ENCODE results near the gene SBNO2.
"Not testable (repeated sequence)": the region's sequence is repeated elsewhere in the genome, so short reads cannot be mapped to it uniquely, and the experiment has no call there.

The SBNO2 gene

DNA sequence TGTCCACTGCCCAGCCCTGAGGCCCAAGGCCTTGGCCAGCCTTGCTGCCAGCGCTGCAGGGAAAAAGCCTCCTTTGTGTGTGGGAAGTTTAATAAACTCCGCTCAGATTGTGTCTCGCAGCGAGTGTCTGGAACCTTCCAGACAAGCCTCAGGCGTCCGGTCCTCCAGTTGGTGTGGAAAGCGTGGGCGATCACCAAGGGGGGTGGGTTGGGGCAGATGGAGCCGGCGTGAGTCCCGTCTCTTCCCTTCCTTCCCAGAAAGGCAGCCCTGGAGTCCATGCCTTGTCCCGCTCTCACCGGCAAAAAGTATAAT is 36.1 kb upstream of the SBNO2 start:
- DNase-seq (ENCODE audit: low read depth, low spot score), result no peak

GRCh38 chr19:1208830-1209229 is 34.8 kb upstream of the SBNO2 start:
- not testable (repeated sequence) for DNase-seq (ENCODE audit: low read depth, low spot score)

- no peak for DNase-seq (ENCODE audit: low read depth, low spot score)
Observed at GRCh38 chr19:1206864-1207450, 32.9 kb upstream of the SBNO2 start.

- no peak for DNase-seq (ENCODE audit: low read depth, low spot score)
Observed at GRCh38 chr19:1206150-1206863, 32.2 kb upstream of the SBNO2 start.

- peak; percentile 69 for DNase-seq (ENCODE audit: low read depth, low spot score)
Observed at GRCh38 chr19:1205114-1206099, 31.3 kb upstream of the SBNO2 start, which contains the start of gene STK11. TSS of gene STK11 (plus strand) at chr19:1205778. CDS start at chr19:1206914, 1,136 bp downstream.

DNA sequence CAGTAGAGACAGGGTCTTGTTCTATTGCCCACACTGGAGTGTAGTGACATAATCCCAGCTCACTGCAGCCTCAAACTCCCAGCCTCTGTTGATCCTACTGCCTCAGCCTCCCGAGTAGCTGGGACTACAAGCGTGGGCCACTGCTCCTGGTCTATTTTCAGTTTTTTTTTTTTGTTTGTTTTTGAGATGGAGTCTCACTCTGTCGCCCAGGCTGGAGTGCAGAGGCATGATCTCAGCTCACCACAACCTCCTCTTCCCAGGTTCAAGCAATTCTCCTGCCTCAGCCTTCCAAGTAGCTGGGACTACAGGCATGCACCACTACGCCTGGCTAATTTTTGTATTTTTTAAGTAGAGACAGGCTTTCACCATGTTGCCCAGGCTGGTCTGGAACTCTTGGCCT is 26.5 kb upstream of the SBNO2 start:
- DNase-seq (ENCODE audit: low read depth, low spot score), result not testable (repeated sequence)

- DNase-seq (ENCODE audit: low read depth, low spot score), result no peak
Observed at GRCh38 chr19:1199531-1199930, 25.5 kb upstream of the SBNO2 start.

GRCh38 chr19:1189419-1189818 is 15.4 kb upstream of the SBNO2 start:
- DNase-seq (ENCODE audit: low read depth, low spot score), result no peak

GRCh38 chr19:1183543-1184172 is 9.6 kb upstream of the SBNO2 start:
- DNase-seq (ENCODE audit: low read depth, low spot score), result no peak

- no peak for DNase-seq (ENCODE audit: low read depth, low spot score)
Observed at GRCh38 chr19:1182727-1183126, 8.7 kb upstream of the SBNO2 start.

DNA sequence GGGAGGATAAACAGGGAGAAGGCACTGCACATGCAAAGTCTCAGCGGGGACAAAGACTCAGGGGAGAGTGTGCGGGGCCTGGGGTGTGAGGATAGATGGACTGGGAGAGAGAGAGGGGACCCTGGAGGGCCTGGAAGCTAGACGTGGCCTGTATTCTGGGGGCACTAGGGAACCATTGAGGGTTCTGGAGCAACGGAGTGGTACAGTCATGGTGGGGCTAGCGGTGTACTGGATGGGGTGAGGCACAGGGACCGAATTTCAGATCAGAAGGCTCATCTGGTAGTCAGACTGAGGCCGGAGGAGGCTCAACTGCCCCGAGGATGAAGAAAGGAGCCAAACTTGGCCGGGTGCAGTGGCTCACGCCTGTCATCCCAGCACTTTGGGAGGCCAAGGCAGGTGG is 8.0 kb upstream of the SBNO2 start:
- DNase-seq (ENCODE audit: low read depth, low spot score), result no peak

DNA sequence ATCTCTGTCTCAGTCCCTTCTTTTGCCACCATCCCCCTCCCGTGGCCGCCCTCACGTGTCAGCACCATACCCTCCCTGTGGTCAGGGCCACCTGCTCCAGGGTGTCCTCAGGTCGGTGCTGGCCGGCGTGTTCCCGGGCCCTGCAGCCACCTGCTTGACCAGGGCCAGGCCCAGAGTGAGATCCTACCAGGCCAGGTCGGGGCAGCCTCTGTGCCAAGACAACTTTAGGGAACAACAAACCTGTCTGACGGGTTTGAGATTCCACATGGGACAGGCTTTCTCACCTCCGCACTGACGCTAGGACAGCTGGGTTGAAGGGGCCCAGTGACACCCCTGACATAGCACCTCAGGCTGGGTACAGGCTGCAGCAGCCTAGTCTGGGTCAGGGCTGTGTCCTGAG is 7.5 kb upstream of the SBNO2 start:
- DNase-seq (ENCODE audit: low read depth, low spot score), result no peak

- DNase-seq (ENCODE audit: low read depth, low spot score), result no peak
Observed at GRCh38 chr19:1177322-1178114, 3.5 kb upstream of the SBNO2 start.

- no peak for DNase-seq (ENCODE audit: low read depth, low spot score)
Observed at GRCh38 chr19:1173159-1173844, 766 bp downstream of the SBNO2 start.

DNA sequence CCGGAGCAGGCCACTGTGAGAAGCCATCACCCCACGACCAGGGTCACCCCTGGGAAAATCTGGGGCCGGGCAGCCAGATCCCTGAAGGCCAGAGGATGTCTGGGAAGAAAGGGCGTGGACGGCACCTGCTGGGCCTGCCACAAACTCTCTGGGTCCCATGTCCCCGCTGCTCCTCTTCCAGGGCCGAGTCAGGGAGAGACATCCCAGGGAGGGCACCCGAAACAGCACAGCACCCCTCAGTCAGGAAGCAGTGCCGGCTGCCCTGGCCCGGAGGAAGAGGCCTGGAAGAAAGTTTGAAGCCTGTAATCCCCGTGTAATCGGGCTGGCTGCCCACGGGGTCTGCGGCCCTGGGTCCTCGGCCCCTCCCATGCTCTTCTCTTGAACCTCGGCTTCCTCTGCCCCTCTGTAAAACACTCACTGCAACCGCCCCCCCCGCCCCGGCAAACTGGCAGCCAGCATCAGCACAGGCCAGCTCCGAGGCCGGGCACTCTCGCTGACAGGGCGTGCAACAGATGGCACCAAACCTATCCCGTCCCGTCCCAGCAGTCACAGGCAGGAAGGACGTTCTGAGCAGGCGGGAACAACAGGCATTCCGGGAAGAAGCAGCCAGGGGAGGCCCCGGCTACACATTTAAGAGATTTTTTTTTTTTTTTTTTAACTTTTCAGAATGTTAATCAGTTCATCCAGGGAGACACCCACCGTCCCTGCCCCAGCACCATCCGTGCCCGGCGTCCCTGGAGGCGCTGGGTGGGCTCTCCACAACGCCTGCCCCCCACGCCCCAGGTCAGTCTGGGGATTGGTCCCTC is 1.5 kb downstream of the SBNO2 start:
- DNase-seq (ENCODE audit: low read depth, low spot score), result no peak

DNA sequence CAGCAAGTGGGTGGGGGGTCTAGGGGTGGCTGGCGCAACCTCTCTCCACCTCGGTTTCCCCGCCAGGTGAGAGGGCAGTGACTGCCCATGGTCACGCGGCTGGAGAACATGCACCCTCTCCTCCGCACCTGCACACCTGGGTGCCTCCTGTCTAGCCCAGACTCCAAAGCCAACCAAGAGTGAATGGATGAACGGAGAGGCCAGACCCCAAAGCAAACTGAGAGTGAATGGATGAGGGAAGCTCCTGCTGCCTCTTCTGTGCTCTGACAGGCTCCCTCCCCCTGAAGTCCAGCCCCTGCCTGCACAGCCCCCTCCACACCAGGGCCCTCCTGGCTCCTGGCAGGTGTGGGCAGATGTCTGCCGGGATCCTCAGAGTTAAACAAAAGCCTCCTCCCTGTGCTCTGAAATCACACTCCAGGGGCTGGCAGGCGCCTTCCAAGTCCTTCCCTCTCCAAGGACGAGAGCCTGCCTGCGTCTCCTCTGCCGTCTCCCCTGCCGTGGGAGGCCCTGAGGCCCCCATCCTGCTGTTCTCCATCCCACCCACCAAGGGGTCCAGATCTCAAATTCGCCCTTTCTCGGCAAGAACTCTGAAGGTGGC is 2.2 kb downstream of the SBNO2 start:
- DNase-seq (ENCODE audit: low read depth, low spot score), result no peak

- DNase-seq (ENCODE audit: low read depth, low spot score), result no peak
Observed at GRCh38 chr19:1170938-1171754, 2.9 kb downstream of the SBNO2 start.

Measured in iPS DF 19.7 (cell line).